Renal cortex interstitium (tissue), 15 donors: ENCODE data around the gene USP37. TPM values are rescaled to one million over a fixed set of nuclear protein-coding genes. Genes with fewer than 3 reads are reported as not detected.

Experiments used
- DNase-seq, 11 donors: peaks; one replicate each; pipeline ENCODE4 v3.0.0-alpha.2; 2013; ENCODE audit warnings: low read depth in 9 of 11, low spot score in 4 of 11; ENCODE audit errors: extremely low read depth in 1 of 11
- long read RNA-seq, 16 experiments: transcript quantifications; one replicate each; lab custom pipeline, GENCODE V29; 2026
- polyA plus RNA-seq, 3 donors: library from polyadenylated mRNA; unstranded; fragments of 120-200 nt; gene quantifications; one replicate each; pipeline ENCODE4 v1.2.1, GENCODE V29; 2013; ENCODE audit not compliant: insufficient read length in 3 of 3

The USP37 gene
- 10 to 100 TPM; 14.8 to 18.6 (median 17.2) TPM for polyA plus RNA-seq
- long read RNA-seq, donor 1: 0 reads
- long read RNA-seq, donor 2, full-length matches to known transcripts: 1 of 1 reads
- long read RNA-seq, donor 2, partial matches to known transcripts: 0 of 1 reads
- long read RNA-seq, donor 2, other reads (novel, unspliced or antisense): 0 of 1 reads
- long read RNA-seq, donor 3, full-length matches to known transcripts: 4 of 4 reads
- long read RNA-seq, donor 3, partial matches to known transcripts: 0 of 4 reads
- long read RNA-seq, donor 3, other reads (novel, unspliced or antisense): 0 of 4 reads
- long read RNA-seq, donor 4, full-length matches to known transcripts: 1 of 8 reads
- long read RNA-seq, donor 4, partial matches to known transcripts: 0 of 8 reads
- long read RNA-seq, donor 4, other reads (novel, unspliced or antisense): 7 of 8 reads
- long read RNA-seq, donor 5: 0 reads
- long read RNA-seq, donor 6: 0 reads
- long read RNA-seq, donor 7: 0 reads
- long read RNA-seq, donor 8: 0 reads
- long read RNA-seq, donor 9, partial matches to known transcripts: 151 of 151 reads
- long read RNA-seq, donor 9, other reads (novel, unspliced or antisense): 0 of 151 reads
- long read RNA-seq, donor 10, full-length matches to known transcripts: 1 of 1 reads
- long read RNA-seq, donor 10, partial matches to known transcripts: 0 of 1 reads
- long read RNA-seq, donor 10, other reads (novel, unspliced or antisense): 0 of 1 reads
- long read RNA-seq, donor 11, full-length matches to known transcripts: 1 of 1 reads
- long read RNA-seq, donor 11, partial matches to known transcripts: 0 of 1 reads
- long read RNA-seq, donor 11, other reads (novel, unspliced or antisense): 0 of 1 reads
- long read RNA-seq, donor 12, full-length matches to known transcripts: 1 of 1 reads
- long read RNA-seq, donor 12, partial matches to known transcripts: 0 of 1 reads
- long read RNA-seq, donor 12, other reads (novel, unspliced or antisense): 0 of 1 reads
- long read RNA-seq, donor 13, full-length matches to known transcripts: 5 of 5 reads
- long read RNA-seq, donor 13, partial matches to known transcripts: 0 of 5 reads
- long read RNA-seq, donor 13, other reads (novel, unspliced or antisense): 0 of 5 reads
- long read RNA-seq, donor 14, full-length matches to known transcripts: 5 of 5 reads
- long read RNA-seq, donor 14, partial matches to known transcripts: 0 of 5 reads
- long read RNA-seq, donor 14, other reads (novel, unspliced or antisense): 0 of 5 reads
- long read RNA-seq, donor 15: 0 reads
- long read RNA-seq, donor 16, partial matches to known transcripts: 315 of 416 reads
- long read RNA-seq, donor 16, other reads (novel, unspliced or antisense): 101 of 416 reads

GRCh38 chr2:218568190-218569037 is at the start of gene USP37, which contains the start of gene CNOT9:
TSS of gene USP37 (minus strand) at chr2:218568351. CDS start at chr2:218558653, 9,698 bp downstream.
TSS of gene CNOT9 (plus strand) at chr2:218568839. CDS start at chr2:218568955, 116 bp downstream.
- peak; percentile 94 to 99 (median 97) for DNase-seq

GRCh38 chr2:218615868-218616315 is 47.7 kb upstream of the USP37 start:
- DNase-seq: no peak

GRCh38 chr2:218607436-218608115 is 39.4 kb upstream of the USP37 start, which contains the start of gene PLCD4:
TSS of gene PLCD4 (plus strand) at chr2:218607899. CDS start at chr2:218615740, 7,841 bp downstream.
- DNase-seq: peak in 8 of 11 donors; percentile 4 to 37 (median 32)

- peak in 3 of 11 donors; percentile 9 to 27 (median 16) for DNase-seq
These were observed 37.3 kb upstream of the USP37 start for GRCh38 chr2:218605432-218605831.

GRCh38 chr2:218585541-218585940 is 17.4 kb upstream of the USP37 start:
- DNase-seq: no peak

GRCh38 chr2:218583983-218584850 is 16.1 kb upstream of the USP37 start:
- no peak for DNase-seq

- DNase-seq: no peak
These were observed 13.9 kb upstream of the USP37 start for GRCh38 chr2:218582076-218582475.

GRCh38 chr2:218578272-218578877 is 10.2 kb upstream of the USP37 start:
- no peak for DNase-seq

- no peak for DNase-seq
These were observed 9.5 kb upstream of the USP37 start for GRCh38 chr2:218577482-218578220.

GRCh38 chr2:218576854-218577253 is 8.7 kb upstream of the USP37 start:
- DNase-seq: no peak

GRCh38 chr2:218570850-218571249 is 2.7 kb upstream of the USP37 start:
- DNase-seq: peak in 1 of 11 donors; percentile 3

GRCh38 chr2:218569661-218570500 is 1.7 kb upstream of the USP37 start:
- peak in 2 of 11 donors; percentile 1 to 13 for DNase-seq

- DNase-seq: peak in 6 of 11 donors; percentile 26 to 45 (median 33)
These were observed 884 bp upstream of the USP37 start for GRCh38 chr2:218569038-218569431.

GRCh38 chr2:218567797-218568189 is 358 bp downstream of the USP37 start:
- peak in 1 of 11 donors; percentile 47 for DNase-seq
